Measurements from ENCODE around the gene IGF1R.

DNA sequence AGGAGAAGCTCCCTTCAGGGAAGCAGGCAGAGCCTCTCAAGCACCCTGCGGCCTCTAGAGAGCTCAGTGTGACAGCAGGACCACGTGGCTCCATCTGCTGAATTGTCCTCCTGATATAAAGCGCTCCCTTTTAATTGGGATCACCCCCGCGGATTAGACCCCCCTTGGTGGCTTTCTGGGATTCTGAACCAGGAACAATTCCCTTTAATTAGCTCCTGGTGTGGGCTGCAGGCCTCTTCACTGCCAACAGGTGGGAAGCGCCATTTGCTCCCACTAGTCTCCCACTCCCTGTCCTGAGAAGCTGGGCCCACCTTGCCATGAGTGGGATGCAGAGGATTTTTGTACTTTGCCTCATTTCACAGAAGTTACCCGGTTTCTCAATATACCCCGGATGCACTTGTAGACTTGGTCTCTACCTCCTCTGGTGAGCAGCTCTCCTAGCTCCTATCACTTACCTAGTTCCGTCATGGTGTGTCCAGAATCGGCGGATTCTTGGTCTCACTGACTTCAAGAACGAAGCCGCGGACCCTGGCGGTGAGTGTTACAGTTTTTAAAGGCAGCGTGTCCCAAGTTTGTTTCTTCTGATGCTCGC is 358.7 kb downstream of the IGF1R start:
- TF ChIP-seq ZNF274 (IDR thresholded peaks at IDR 0.05; ENCODE audit: low read depth, low read length) (no peak), POLR2AphosphoS5 (IDR thresholded peaks at IDR 0.05; ENCODE audit: low read depth, low read length) (no peak), EZH2phosphoT487 (IDR thresholded peaks at IDR 0.05; ENCODE audit: borderline replicate concordance) (no peak), POLR2A (IDR thresholded peaks at IDR 0.05; ENCODE audit: borderline replicate concordance, extremely low read depth, insufficient read depth, insufficient read length) (no peak), EZH2 (IDR thresholded peaks at IDR 0.05) (no peak), CEBPB (IDR thresholded peaks at IDR 0.05; ENCODE audit: low read depth) (no peak), TCF7L2 (IDR thresholded peaks at IDR 0.05; ENCODE audit: borderline replicate concordance, extremely low read depth, insufficient read depth, insufficient read length) (no peak), SP1 (IDR thresholded peaks at IDR 0.05; ENCODE audit: low read depth) (no peak), RAD21 (IDR thresholded peaks at IDR 0.05; ENCODE audit: low read depth) (no peak), YY1 (IDR thresholded peaks at IDR 0.05; ENCODE audit: extremely low read depth, insufficient replicate concordance, low read depth, low read length) (no peak), SRF (IDR thresholded peaks at IDR 0.05; ENCODE audit: low read depth) (no peak)
- TF ChIP-seq, protein P1, sequence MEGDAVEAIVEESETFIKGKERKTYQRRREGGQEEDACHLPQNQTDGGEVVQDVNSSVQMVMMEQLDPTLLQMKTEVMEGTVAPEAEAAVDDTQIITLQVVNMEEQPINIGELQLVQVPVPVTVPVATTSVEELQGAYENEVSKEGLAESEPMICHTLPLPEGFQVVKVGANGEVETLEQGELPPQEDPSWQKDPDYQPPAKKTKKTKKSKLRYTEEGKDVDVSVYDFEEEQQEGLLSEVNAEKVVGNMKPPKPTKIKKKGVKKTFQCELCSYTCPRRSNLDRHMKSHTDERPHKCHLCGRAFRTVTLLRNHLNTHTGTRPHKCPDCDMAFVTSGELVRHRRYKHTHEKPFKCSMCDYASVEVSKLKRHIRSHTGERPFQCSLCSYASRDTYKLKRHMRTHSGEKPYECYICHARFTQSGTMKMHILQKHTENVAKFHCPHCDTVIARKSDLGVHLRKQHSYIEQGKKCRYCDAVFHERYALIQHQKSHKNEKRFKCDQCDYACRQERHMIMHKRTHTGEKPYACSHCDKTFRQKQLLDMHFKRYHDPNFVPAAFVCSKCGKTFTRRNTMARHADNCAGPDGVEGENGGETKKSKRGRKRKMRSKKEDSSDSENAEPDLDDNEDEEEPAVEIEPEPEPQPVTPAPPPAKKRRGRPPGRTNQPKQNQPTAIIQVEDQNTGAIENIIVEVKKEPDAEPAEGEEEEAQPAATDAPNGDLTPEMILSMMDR (IDR thresholded peaks at IDR 0.05 in 2 of 3, conservative IDR thresholded peaks at IDR 0.05 in 1 of 3; ENCODE audit: borderline replicate concordance in 1 of 3, insufficient read depth in 1 of 3, low read depth in 2 of 3, low read length in 2 of 3) = no peak
- TF ChIP-seq, protein P2, sequence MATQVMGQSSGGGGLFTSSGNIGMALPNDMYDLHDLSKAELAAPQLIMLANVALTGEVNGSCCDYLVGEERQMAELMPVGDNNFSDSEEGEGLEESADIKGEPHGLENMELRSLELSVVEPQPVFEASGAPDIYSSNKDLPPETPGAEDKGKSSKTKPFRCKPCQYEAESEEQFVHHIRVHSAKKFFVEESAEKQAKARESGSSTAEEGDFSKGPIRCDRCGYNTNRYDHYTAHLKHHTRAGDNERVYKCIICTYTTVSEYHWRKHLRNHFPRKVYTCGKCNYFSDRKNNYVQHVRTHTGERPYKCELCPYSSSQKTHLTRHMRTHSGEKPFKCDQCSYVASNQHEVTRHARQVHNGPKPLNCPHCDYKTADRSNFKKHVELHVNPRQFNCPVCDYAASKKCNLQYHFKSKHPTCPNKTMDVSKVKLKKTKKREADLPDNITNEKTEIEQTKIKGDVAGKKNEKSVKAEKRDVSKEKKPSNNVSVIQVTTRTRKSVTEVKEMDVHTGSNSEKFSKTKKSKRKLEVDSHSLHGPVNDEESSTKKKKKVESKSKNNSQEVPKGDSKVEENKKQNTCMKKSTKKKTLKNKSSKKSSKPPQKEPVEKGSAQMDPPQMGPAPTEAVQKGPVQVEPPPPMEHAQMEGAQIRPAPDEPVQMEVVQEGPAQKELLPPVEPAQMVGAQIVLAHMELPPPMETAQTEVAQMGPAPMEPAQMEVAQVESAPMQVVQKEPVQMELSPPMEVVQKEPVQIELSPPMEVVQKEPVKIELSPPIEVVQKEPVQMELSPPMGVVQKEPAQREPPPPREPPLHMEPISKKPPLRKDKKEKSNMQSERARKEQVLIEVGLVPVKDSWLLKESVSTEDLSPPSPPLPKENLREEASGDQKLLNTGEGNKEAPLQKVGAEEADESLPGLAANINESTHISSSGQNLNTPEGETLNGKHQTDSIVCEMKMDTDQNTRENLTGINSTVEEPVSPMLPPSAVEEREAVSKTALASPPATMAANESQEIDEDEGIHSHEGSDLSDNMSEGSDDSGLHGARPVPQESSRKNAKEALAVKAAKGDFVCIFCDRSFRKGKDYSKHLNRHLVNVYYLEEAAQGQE (IDR thresholded peaks at IDR 0.05; ENCODE audit: low read depth) = no peak
